B cell (primary cell): ENCODE data around the gene RTL1. TPM values are rescaled to one million over a fixed set of nuclear protein-coding genes. Genes with fewer than 3 reads are reported as not detected.

Experiments used
- ATAC-seq: fragments of 200-7000 bp; cut with Tn5 transposase; one replicate; pipeline ENCODE4 v1.10.0; 2021; ENCODE audit warnings: low read depth, mild to moderate bottlenecking, moderate number of reproducible peaks, moderate library complexity
- CTCF ChIA-PET: fragments of 350-600 bp; sonication (Branson Sonifier 250); formaldehyde crosslinking; loops from one replicate; lab custom pipeline; 2021; ENCODE audit warnings: antibody characterized with exemption, inconsistent platforms; lab: Charles Lee
- POLR2A ChIA-PET: fragments of 350-600 bp; sonication (Branson Sonifier 250); formaldehyde crosslinking; loops from one replicate; lab custom pipeline; 2021; ENCODE audit warnings: antibody characterized with exemption; lab: Charles Lee
- DNase-seq: peaks from one replicate; pipeline ENCODE4 v3.0.0; 2013
- H2AFZ ChIP-seq: 2 replicates; pipeline ENCODE4 v1.6.1; 2012; ENCODE audit warnings: mild to moderate bottlenecking, low read depth, low read length; ENCODE audit not compliant: insufficient read depth, poor library complexity, severe bottlenecking
- H3K27ac ChIP-seq, 2 donors: 1 replicate in 1 of 2; 2 replicates in 1 of 2; pipeline ENCODE4 v1.5.1; 2012 to 2013; ENCODE audit warnings: low read length in 2 of 2, mild to moderate bottlenecking in 2 of 2, moderate library complexity in 1 of 2
- H3K27me3 ChIP-seq, 4 experiments: fragments of 200-600 bp in 1 of 4; sonication (generic) in 1 of 4; replicated peaks in 1 of 4; 1 replicate in 2 of 4; 2 replicates in 2 of 4; pipeline versions ENCODE4 v1.6.1 to v1.7.0; 2013 to 2016; ENCODE audit warnings: low read length in 3 of 4, mild to moderate bottlenecking in 2 of 4, mixed read lengths in 1 of 4, moderate library complexity in 1 of 4; ENCODE audit not compliant: insufficient read depth in 4 of 4, control insufficient read depth in 3 of 4; ENCODE audit errors: control extremely low read depth in 1 of 4
- H3K36me3 ChIP-seq, 2 experiments: replicated peaks in 1 of 2; 1 replicate in 1 of 2; 2 replicates in 1 of 2; pipeline versions ENCODE4 v1.6.1 to v1.7.1; 2013; ENCODE audit warnings: low read length in 1 of 2; ENCODE audit not compliant: insufficient read depth in 2 of 2, control insufficient read depth in 1 of 2; ENCODE audit errors: control extremely low read depth in 1 of 2, extremely low read depth in 1 of 2
- H3K4me1 ChIP-seq, 2 donors: fragments of 200-600 bp in 1 of 2; sonication (generic) in 1 of 2; 1 replicate in 1 of 2; 2 replicates in 1 of 2; pipeline versions ENCODE4 v1.5.1 to v1.6.1; 2013 to 2017; ENCODE audit warnings: low read length in 2 of 2; ENCODE audit not compliant: control insufficient read depth in 2 of 2, insufficient read depth in 2 of 2
- H3K4me2 ChIP-seq: replicated peaks from 2 replicates; pipeline ENCODE3; 2012; ENCODE audit warnings: mild to moderate bottlenecking, low read depth, low read length; ENCODE audit not compliant: poor library complexity, severe bottlenecking
- H3K4me3 ChIP-seq, 5 experiments: fragments of 200-600 bp in 1 of 5; sonication (generic) in 1 of 5; 1 replicate in 3 of 5; 2 replicates in 2 of 5; pipeline versions ENCODE4 v1.5.1 to v1.7.0; 2011 to 2016; ENCODE audit warnings: low read length in 4 of 5, mild to moderate bottlenecking in 4 of 5, low read depth in 2 of 5, control low read depth in 1 of 5, moderate library complexity in 1 of 5; ENCODE audit not compliant: insufficient read depth in 1 of 5; ENCODE audit errors: control extremely low read depth in 1 of 5, extremely low read depth in 1 of 5
- H3K79me2 ChIP-seq: fragments of 200-600 bp; sonication (generic); one replicate; pipeline ENCODE4 v1.6.0; 2016; ENCODE audit warnings: low read length; ENCODE audit not compliant: control insufficient read depth, insufficient read depth
- H3K9ac ChIP-seq: fragments of 200-600 bp; sonication (generic); 2 replicates; pipeline ENCODE4 v1.6.1; 2017; ENCODE audit warnings: mild to moderate bottlenecking, low read length, moderate library complexity
- H3K9me3 ChIP-seq, 3 donors: one replicate each; pipeline versions ENCODE4 v1.6.1 to v1.7.1; 2013; ENCODE audit warnings: low read length in 2 of 3; ENCODE audit not compliant: control insufficient read depth in 2 of 3, insufficient read depth in 1 of 3; ENCODE audit errors: control extremely low read depth in 1 of 3
- H4K20me1 ChIP-seq: 2 replicates; pipeline ENCODE4 v1.6.0; 2012; ENCODE audit warnings: mild to moderate bottlenecking, low read length; ENCODE audit not compliant: insufficient read depth, control insufficient read depth, poor library complexity, severe bottlenecking
- H3K27ac Mint-ChIP-seq: one replicate; pipeline ENCODE4 v1.8.0; 2021; ENCODE audit warnings: mixed read lengths
- H3K27me3 Mint-ChIP-seq: one replicate; pipeline ENCODE4 v1.8.0; 2021; ENCODE audit warnings: mixed read lengths
- H3K4me1 Mint-ChIP-seq: one replicate; pipeline ENCODE4 v1.8.0; 2021; ENCODE audit warnings: mixed read lengths
- H3K4me3 Mint-ChIP-seq: one replicate; pipeline ENCODE4 v1.8.0; 2021; ENCODE audit warnings: mixed read lengths
- H3K9me3 Mint-ChIP-seq: one replicate; pipeline ENCODE4 v1.8.0; 2022; ENCODE audit warnings: mixed read lengths; ENCODE audit not compliant: insufficient read depth
- CTCF ChIP-seq: fragments of 200-600 bp; IDR thresholded peaks from one replicate; pipeline ENCODE4 v1.8.0; 2022; ENCODE audit warnings: antibody characterized with exemption, mild to moderate bottlenecking
- EZH2 ChIP-seq: IDR thresholded peaks from 2 replicates; pipeline ENCODE4 v1.6.1; 2012; ENCODE audit warnings: borderline replicate concordance, low read depth, mild to moderate bottlenecking, moderate library complexity, low read length; ENCODE audit not compliant: insufficient read depth, poor library complexity, severe bottlenecking
- WGBS: methylation state at CpG from one replicate; pipeline ENCODE4 v1.1.5; 2013; ENCODE audit warnings: missing lambda C conversion rate; ENCODE audit not compliant: insufficient coverage; 5-methylcytosine and 5-hydroxymethylcytosine counted together
- intact Hi-C: fragments of 100-400 bp; cut with micrococcal nuclease; formaldehyde crosslinking; loops from one replicate; pipeline ENCODE4 v1.10.0; 2022
- polyA plus RNA-seq: library from polyadenylated mRNA; depleted of rRNA; stranded (reverse); fragments of >200 nt; gene quantifications from 2 replicates; pipeline ENCODE4 v1.2.3, GENCODE V29; 2012
- total RNA-seq, 2 donors: library from RNA; stranded (reverse); fragments of 120-200 nt in 1 of 2; gene quantifications; 1 replicate in 1 of 2; 2 replicates in 1 of 2; pipeline versions ENCODE4 v1.2.3 to v1.2.4, GENCODE V29; 2013 to 2022

Gene RTL1
- total and polyA plus RNA-seq, 2 donors (not counting 1 experiment from before 2014, with no cell fraction given), result not detected

- CTCF ChIA-PET, result no interaction called here
- H3K4me3 ChIP-seq, result no peak overlapping the region
- WGBS, result 93% methylated on average over 2 of the region's 8 CpGs
These were observed 24.3 kb downstream of the RTL1 start for GRCh38 chr14:100879194-100879593.

More at GRCh38 chr14:100879194-100879593, 24.3 kb downstream of the RTL1 start:
- no peak for DNase-seq
- H3K4me3 Mint-ChIP-seq, result no peak overlapping the region
- no peaks in the 10 kb centered on the region for H4K20me1 ChIP-seq
- ATAC-seq, result no peak
- H3K9ac ChIP-seq, result no peak overlapping the region
- no peak overlapping the region for H3K27ac Mint-ChIP-seq
- H2AFZ ChIP-seq, result no peak overlapping the region
- H3K9me3 Mint-ChIP-seq, result peaks cover 4% of the 10 kb centered on the region
- H3K27me3 ChIP-seq, result no peaks in the 10 kb centered on the region
- intact Hi-C loops, result no loop called here
- no peaks in the 10 kb centered on the region for H3K79me2 ChIP-seq
- no peaks in the 10 kb centered on the region for H3K4me1 ChIP-seq
- no peaks in the 10 kb centered on the region for H3K4me1 Mint-ChIP-seq
- peaks cover 0 to 48% (median 0%) of the 10 kb centered on the region in 3 donors for H3K9me3 ChIP-seq
- no peak for TF ChIP-seq EZH2
- TF ChIP-seq CTCF, result no peak
- H3K4me2 ChIP-seq, result no peak overlapping the region
- H3K27ac ChIP-seq, result no peak overlapping the region
- POLR2A ChIA-PET, result no interaction called here
- H3K27me3 Mint-ChIP-seq, result no peaks in the 10 kb centered on the region
- H3K36me3 ChIP-seq, result no peaks in the 10 kb centered on the region
